HepG2 (cell line): ENCODE data around the gene RPTOR. TPM values are rescaled to one million over a fixed set of nuclear protein-coding genes. Genes with fewer than 3 reads are reported as not detected.

Experiments
- IRF2 ChIP-seq: IDR thresholded peaks from 2 replicates; pipeline ENCODE4 v1.6.1; 2018; ENCODE audit warnings: missing genetic modification reagents, missing compliant biosample characterization
- ZNF30 ChIP-seq: sonication (generic); formaldehyde crosslinking; IDR thresholded peaks from 2 replicates; pipeline ENCODE4 v1.5.0; 2020; ENCODE audit warnings: mild to moderate bottlenecking, missing genetic modification reagents
- polyA plus RNA-seq, 8 experiments: library from polyadenylated mRNA; depleted of rRNA in 3 of 8; stranded (reverse) in 7 of 8; unstranded in 1 of 8; fragments of >200 nt; fragmentation: Illumina TruSeq in 4 of 8; extraction: Trizol in 4 of 8; gene quantifications; 2 replicates each; pipeline versions ENCODE4 v1.2.1 to v1.2.3, GENCODE V29; 2011 to 2016; ENCODE audit warnings: low read depth in 4 of 8, missing spikeins in 1 of 8, mixed read lengths in 1 of 8; ENCODE audit not compliant: insufficient read depth in 1 of 8
- total RNA-seq, 5 experiments: library from RNA; depleted of rRNA; stranded (reverse); fragments of >200 nt; fragmentation: Illumina TruSeq; extraction: Trizol; gene quantifications; 2 replicates each; pipeline ENCODE4 v1.2.3, GENCODE V29; 2016; ENCODE audit warnings: low read depth in 1 of 5
- TF ChIP-seq, protein P1 (sequence below): sonication (generic); formaldehyde crosslinking; conservative IDR thresholded peaks from 2 replicates; pipeline ENCODE4 v1.4.0; 2020; ENCODE audit warnings: mild to moderate bottlenecking, missing genetic modification reagents, moderate library complexity
- TF ChIP-seq, protein P2 (sequence below), 2 experiments: fragments of 450-650 bp in 1 of 2; sonication (generic) in 1 of 2; formaldehyde crosslinking in 1 of 2; IDR thresholded peaks; 2 replicates each; pipeline versions ENCODE4 v1.6.1 to v1.8.0; 2016 to 2022; ENCODE audit warnings: antibody characterized with exemption in 1 of 2, mild to moderate bottlenecking in 1 of 2, missing genetic modification reagents in 1 of 2

RPTOR gene
- total and polyA plus RNA-seq, 2 of the 13 experiments (the other 11 are each of a cell fraction or from before 2014, with no cell fraction given): 6.6 to 25.3 TPM

DNA sequence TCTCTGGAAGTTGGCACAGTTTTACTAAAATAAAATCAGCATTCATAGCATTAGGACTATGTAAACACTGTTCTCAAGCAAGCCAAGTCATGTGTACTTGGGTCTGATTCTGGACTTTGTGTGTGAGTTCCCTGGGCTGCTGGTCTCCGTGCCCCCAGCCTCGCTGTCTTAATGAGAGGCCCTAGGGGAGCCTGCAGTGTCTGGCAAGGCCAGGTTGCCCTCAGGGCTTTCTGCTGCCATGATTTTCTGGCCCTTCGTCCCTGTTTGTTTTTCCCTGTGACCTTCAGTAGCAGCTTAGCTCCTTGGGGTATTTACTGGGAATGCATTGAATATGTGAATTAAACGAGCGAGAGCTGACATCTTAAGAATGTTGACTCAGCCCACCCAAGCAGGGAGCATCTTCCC lies 161.8 kb downstream of the RPTOR start (continued):
- TF ChIP-seq, protein P1, sequence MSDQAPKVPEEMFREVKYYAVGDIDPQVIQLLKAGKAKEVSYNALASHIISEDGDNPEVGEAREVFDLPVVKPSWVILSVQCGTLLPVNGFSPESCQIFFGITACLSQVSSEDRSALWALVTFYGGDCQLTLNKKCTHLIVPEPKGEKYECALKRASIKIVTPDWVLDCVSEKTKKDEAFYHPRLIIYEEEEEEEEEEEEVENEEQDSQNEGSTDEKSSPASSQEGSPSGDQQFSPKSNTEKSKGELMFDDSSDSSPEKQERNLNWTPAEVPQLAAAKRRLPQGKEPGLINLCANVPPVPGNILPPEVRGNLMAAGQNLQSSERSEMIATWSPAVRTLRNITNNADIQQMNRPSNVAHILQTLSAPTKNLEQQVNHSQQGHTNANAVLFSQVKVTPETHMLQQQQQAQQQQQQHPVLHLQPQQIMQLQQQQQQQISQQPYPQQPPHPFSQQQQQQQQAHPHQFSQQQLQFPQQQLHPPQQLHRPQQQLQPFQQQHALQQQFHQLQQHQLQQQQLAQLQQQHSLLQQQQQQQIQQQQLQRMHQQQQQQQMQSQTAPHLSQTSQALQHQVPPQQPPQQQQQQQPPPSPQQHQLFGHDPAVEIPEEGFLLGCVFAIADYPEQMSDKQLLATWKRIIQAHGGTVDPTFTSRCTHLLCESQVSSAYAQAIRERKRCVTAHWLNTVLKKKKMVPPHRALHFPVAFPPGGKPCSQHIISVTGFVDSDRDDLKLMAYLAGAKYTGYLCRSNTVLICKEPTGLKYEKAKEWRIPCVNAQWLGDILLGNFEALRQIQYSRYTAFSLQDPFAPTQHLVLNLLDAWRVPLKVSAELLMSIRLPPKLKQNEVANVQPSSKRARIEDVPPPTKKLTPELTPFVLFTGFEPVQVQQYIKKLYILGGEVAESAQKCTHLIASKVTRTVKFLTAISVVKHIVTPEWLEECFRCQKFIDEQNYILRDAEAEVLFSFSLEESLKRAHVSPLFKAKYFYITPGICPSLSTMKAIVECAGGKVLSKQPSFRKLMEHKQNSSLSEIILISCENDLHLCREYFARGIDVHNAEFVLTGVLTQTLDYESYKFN (CRISPR knock-in tag): peak; percentile 31; the same call in 1 of the 2 replicates
- TF ChIP-seq, protein P2, sequence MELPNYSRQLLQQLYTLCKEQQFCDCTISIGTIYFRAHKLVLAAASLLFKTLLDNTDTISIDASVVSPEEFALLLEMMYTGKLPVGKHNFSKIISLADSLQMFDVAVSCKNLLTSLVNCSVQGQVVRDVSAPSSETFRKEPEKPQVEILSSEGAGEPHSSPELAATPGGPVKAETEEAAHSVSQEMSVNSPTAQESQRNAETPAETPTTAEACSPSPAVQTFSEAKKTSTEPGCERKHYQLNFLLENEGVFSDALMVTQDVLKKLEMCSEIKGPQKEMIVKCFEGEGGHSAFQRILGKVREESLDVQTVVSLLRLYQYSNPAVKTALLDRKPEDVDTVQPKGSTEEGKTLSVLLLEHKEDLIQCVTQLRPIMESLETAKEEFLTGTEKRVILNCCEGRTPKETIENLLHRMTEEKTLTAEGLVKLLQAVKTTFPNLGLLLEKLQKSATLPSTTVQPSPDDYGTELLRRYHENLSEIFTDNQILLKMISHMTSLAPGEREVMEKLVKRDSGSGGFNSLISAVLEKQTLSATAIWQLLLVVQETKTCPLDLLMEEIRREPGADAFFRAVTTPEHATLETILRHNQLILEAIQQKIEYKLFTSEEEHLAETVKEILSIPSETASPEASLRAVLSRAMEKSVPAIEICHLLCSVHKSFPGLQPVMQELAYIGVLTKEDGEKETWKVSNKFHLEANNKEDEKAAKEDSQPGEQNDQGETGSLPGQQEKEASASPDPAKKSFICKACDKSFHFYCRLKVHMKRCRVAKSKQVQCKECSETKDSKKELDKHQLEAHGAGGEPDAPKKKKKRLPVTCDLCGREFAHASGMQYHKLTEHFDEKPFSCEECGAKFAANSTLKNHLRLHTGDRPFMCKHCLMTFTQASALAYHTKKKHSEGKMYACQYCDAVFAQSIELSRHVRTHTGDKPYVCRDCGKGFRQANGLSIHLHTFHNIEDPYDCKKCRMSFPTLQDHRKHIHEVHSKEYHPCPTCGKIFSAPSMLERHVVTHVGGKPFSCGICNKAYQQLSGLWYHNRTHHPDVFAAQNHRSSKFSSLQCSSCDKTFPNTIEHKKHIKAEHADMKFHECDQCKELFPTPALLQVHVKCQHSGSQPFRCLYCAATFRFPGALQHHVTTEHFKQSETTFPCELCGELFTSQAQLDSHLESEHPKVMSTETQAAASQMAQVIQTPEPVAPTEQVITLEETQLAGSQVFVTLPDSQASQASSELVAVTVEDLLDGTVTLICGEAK (IDR thresholded peaks at IDR 0.05): no peak
- TF ChIP-seq, protein P2 (CRISPR knock-in tag; IDR thresholded peaks at IDR 0.05): no peak
- TF ChIP-seq ZNF30 (CRISPR knock-in tag): no peak
- TF ChIP-seq IRF2: 0 out of 2 replicates have a peak, but pooled peaks have one; percentile 13
